HCT116 (cell line): Measurements from ENCODE around the gene DGAT2L6. TPM values are rescaled to one million over a fixed set of nuclear protein-coding genes. Genes with fewer than 3 reads are reported as not detected.
"Not testable (repeated sequence)": the region's sequence is repeated elsewhere in the genome, so short reads cannot be mapped to it uniquely, and the experiment has no call there.

ENCODE experiments used
- ATAC-seq: fragments of 200-7000 bp; cut with Tn5 transposase; 2 replicates; pipeline ENCODE4 v1.9.1; 2020; ENCODE audit warnings: mild to moderate bottlenecking, moderate library complexity
- BruUV-seq: library from RNA; stranded (reverse); fragments of 400-500 nt; replicated peaks from 2 replicates; lab custom pipeline; 2021; lab: Mats Ljungman, UMichigan
- CTCF ChIA-PET: fragments of 300-600 bp; sonication (Branson Sonifier 250); formaldehyde crosslinking; loops from one replicate; lab custom pipeline; 2021; ENCODE audit warnings: antibody characterized with exemption; lab: Charles Lee
- POLR2A ChIA-PET: fragments of 300-600, 350-600 bp; sonication (Branson Sonifier 250); formaldehyde crosslinking; loops from one replicate; lab custom pipeline; 2021; ENCODE audit warnings: antibody characterized with exemption; lab: Charles Lee
- RAD21 ChIA-PET, 2 experiments: fragments of 300-600 bp; sonication (Branson Sonifier 250); formaldehyde crosslinking; loops; one replicate each; lab custom pipeline; 2023; ENCODE audit warnings: low total read pairs in 2 of 2; ENCODE audit not compliant: uncharacterized antibody in 2 of 2, unreplicated experiment in 2 of 2, low non-redundant PET in 1 of 2; lab: Charles Lee
- DNase-seq: peaks from one replicate; pipeline ENCODE4 v3.0.0-alpha.2; 2010; ENCODE audit warnings: low read depth, low spot score
- H2AFZ ChIP-seq: fragments of 200-600 bp; shearing (Covaris generic), sonication (generic); 2 replicates; pipeline ENCODE4 v1.6.1; 2017; ENCODE audit warnings: low read depth, mixed run types, mixed read lengths, antibody characterized with exemption, low read length; ENCODE audit not compliant: poor library complexity, severe bottlenecking
- H3K27ac ChIP-seq: 2 replicates; pipeline ENCODE4 v1.5.1; 2012; ENCODE audit warnings: low read depth, low read length
- H3K27me3 ChIP-seq: fragments of 200-600 bp; sonication (generic); 2 replicates; pipeline ENCODE4 v1.6.1; 2016; ENCODE audit warnings: mixed run types, low read length, mixed read lengths; ENCODE audit not compliant: insufficient read depth
- H3K36me3 ChIP-seq, 2 experiments: fragments of 200-500 bp in 1 of 2; fragments of 200-600 bp in 1 of 2; sonication (Bioruptor generic) in 1 of 2; sonication (generic) in 1 of 2; 2 replicates each; pipeline versions ENCODE4 v1.5.1 to v1.6.1; 2014 to 2016; ENCODE audit warnings: low read length in 2 of 2, inconsistent platforms in 1 of 2, mixed read lengths in 1 of 2, mixed run types in 1 of 2; ENCODE audit not compliant: insufficient read depth in 2 of 2, control insufficient read depth in 1 of 2
- H3K4me1 ChIP-seq, 2 experiments: fragments of 200-600 bp in 1 of 2; sonication (generic) in 1 of 2; 2 replicates each; pipeline versions ENCODE4 v1.5.1 to v1.6.1; 2012 to 2017; ENCODE audit warnings: low read length in 2 of 2, inconsistent platforms in 1 of 2, mild to moderate bottlenecking in 1 of 2, mixed read lengths in 1 of 2, mixed run types in 1 of 2, moderate library complexity in 1 of 2; ENCODE audit not compliant: insufficient read depth in 2 of 2, control insufficient read depth in 1 of 2
- H3K4me2 ChIP-seq: fragments of 200-600 bp; sonication (generic); 2 replicates; pipeline ENCODE4 v1.6.1; 2017; ENCODE audit warnings: mixed run types, low read length, mixed read lengths
- H3K4me3 ChIP-seq, 2 experiments: fragments of 200-600 bp in 1 of 2; sonication (generic) in 1 of 2; replicated peaks in 1 of 2; 2 replicates each; pipeline ENCODE4 v1.5.1; 2011 to 2016; ENCODE audit warnings: low read length in 2 of 2, control low read depth in 1 of 2, low read depth in 1 of 2, mild to moderate bottlenecking in 1 of 2, mixed read lengths in 1 of 2, mixed run types in 1 of 2
- H3K79me2 ChIP-seq: fragments of 200-600 bp; sonication (generic); 2 replicates; pipeline ENCODE4 v1.6.1; 2017; ENCODE audit warnings: mild to moderate bottlenecking, mixed run types, low read length, moderate library complexity, mixed read lengths; ENCODE audit not compliant: insufficient read depth
- H3K9ac ChIP-seq: fragments of 200-600 bp; sonication (generic); 2 replicates; pipeline ENCODE4 v1.6.1; 2016; ENCODE audit warnings: low read length, mixed read lengths
- H3K9me2 ChIP-seq: fragments of 200-600 bp; sonication (generic), shearing (Covaris generic); 2 replicates; pipeline ENCODE4 v1.6.1; 2017; ENCODE audit warnings: mixed run types, mild to moderate bottlenecking, moderate library complexity; ENCODE audit not compliant: insufficient read depth
- H3K9me3 ChIP-seq, 2 experiments: fragments of 200-500 bp in 1 of 2; fragments of 200-600 bp in 1 of 2; sonication (Bioruptor generic) in 1 of 2; sonication (generic) in 1 of 2; 2 replicates each; pipeline ENCODE4 v1.6.1; 2014 to 2017; ENCODE audit warnings: low read length in 2 of 2, mixed read lengths in 2 of 2, inconsistent platforms in 1 of 2, low read depth in 1 of 2, mild to moderate bottlenecking in 1 of 2, mixed run types in 1 of 2, moderate library complexity in 1 of 2; ENCODE audit not compliant: control insufficient read depth in 1 of 2, insufficient read depth in 1 of 2
- H4K20me1 ChIP-seq: fragments of 200-600 bp; sonication (generic), shearing (Covaris generic); 2 replicates; pipeline ENCODE4 v1.6.1; 2017; ENCODE audit warnings: mixed run types, mild to moderate bottlenecking, moderate library complexity; ENCODE audit not compliant: insufficient read depth
- CBX3 ChIP-seq: IDR thresholded peaks from 2 replicates; pipeline ENCODE4 v1.6.1; 2012; ENCODE audit warnings: low read depth
- EGR1 ChIP-seq: IDR thresholded peaks from 2 replicates; pipeline ENCODE4 v1.6.1; 2012; ENCODE audit warnings: low read depth
- ELF1 ChIP-seq: IDR thresholded peaks from 2 replicates; pipeline ENCODE4 v1.6.1; 2012; ENCODE audit warnings: low read depth, borderline replicate concordance
- EZH2phosphoT487 ChIP-seq: fragments of 200-600 bp; IDR thresholded peaks from 2 replicates; pipeline ENCODE4 v1.6.1; 2018; ENCODE audit warnings: antibody characterized with exemption, borderline replicate concordance
- FOSL1 ChIP-seq: IDR thresholded peaks from 2 replicates; pipeline ENCODE4 v1.6.1; 2012; ENCODE audit warnings: low read depth
- JUND ChIP-seq: IDR thresholded peaks from 2 replicates; pipeline ENCODE4 v1.6.1; 2012
- SP1 ChIP-seq: IDR thresholded peaks from 2 replicates; pipeline ENCODE4 v1.6.1; 2012; ENCODE audit warnings: low read depth
- SRF ChIP-seq: IDR thresholded peaks from 2 replicates; pipeline ENCODE4 v1.6.1; 2012; ENCODE audit warnings: low read depth
- ZNF274 ChIP-seq: fragments of 200-500 bp; sonication (Bioruptor generic); IDR thresholded peaks from 2 replicates; pipeline ENCODE4 v1.6.1; 2014; ENCODE audit warnings: mild to moderate bottlenecking, low read depth, low read length, inconsistent platforms
- intact Hi-C: fragments of 100-400 bp; cut with micrococcal nuclease; formaldehyde crosslinking; loops from 2 replicates; pipeline ENCODE4 v1.10.0; 2022
- total RNA-seq: library from RNA; stranded (reverse); gene quantifications from one replicate; pipeline ENCODE4 v1.2.1, GENCODE V29; 2021; ENCODE audit not compliant: unreplicated experiment

DGAT2L6 gene
- total RNA-seq, 1 experiment from 2014 or later, result not detected

DNA sequence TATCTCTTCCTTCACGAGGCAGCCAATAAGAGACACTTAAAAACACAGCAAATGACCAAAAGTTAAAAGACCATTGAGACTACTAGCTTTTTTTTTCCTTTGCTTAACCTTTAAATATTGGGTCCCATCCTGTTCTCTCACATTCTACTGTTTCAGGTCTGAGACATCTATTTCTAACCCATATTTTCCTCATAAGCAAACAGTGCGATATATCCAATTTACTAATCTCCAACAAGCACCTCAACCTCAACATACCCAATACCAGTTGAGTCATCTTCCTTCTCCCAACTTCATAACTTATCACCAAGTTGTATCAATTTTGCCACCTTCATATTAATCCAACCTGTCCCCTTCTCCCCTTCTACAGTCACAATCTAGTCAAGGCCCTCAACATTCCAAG, 64.2 kb downstream of the DGAT2L6 start:
- DNase-seq (no peak), ATAC-seq (no peak)
- Histone ChIP-seq H3K27ac (no peak overlapping the region), H3K27me3 (no peaks in the 10 kb centered on the region), H3K36me3 (no peaks in the 10 kb centered on the region), H3K4me1 (peaks cover 0 to 25% of the 10 kb centered on the region in 2 experiments; a peak in 1 of 4 replicates), H2AFZ (no peak overlapping the region), H3K9me3 (no peaks in the 10 kb centered on the region), H3K4me2 (no peak overlapping the region), H4K20me1 (no peaks in the 10 kb centered on the region), H3K79me2 (no peaks in the 10 kb centered on the region), H3K4me3 (no peak overlapping the region), H3K9ac (no peak overlapping the region), H3K9me2 (no peaks in the 10 kb centered on the region)
- ChIA-PET CTCF (no interaction called here), POLR2A (no interaction called here), RAD21 (no interaction called here)
- TF ChIP-seq SRF (no peak), FOSL1 (no peak), EGR1 (no peak), ZNF274 (no peak), EZH2phosphoT487 (no peak), ELF1 (no peak)
- BruUV-seq, result no TSS peak
- intact Hi-C loops, result no loop called here

GRCh38 chrX:70243601-70244000, 66.3 kb downstream of the DGAT2L6 start:
- H3K9ac ChIP-seq, BruUV-seq, POLR2A ChIA-PET, H3K27me3 ChIP-seq, H3K9me3 ChIP-seq, H3K9me2 ChIP-seq, RAD21 ChIA-PET, H3K4me3 ChIP-seq, H2AFZ ChIP-seq, H4K20me1 ChIP-seq, H3K79me2 ChIP-seq, CTCF ChIA-PET, H3K27ac ChIP-seq, intact Hi-C loops, H3K36me3 ChIP-seq: not testable (repeated sequence)
- peak; percentile 58 for ATAC-seq
- H3K4me2 ChIP-seq, result peak overlapping the region; percentile 19
- TF ChIP-seq JUND (peak; percentile 29; the same call in 1 of the 2 replicates), SP1 (0 out of 2 replicates have a peak, but pooled peaks have one; percentile 21), CBX3 (0 out of 2 replicates have a peak, but pooled peaks have one; percentile 47), FOSL1 (peak; percentile 49)
- peaks cover 0 to 12% of the 10 kb centered on the region in 2 experiments; a peak in 1 of 4 replicates for H3K4me1 ChIP-seq
- peak; percentile 34 for DNase-seq
